Loucy (cell line): ENCODE results near the gene TJP3.

Source experiments
- H2AFZ ChIP-seq: fragments of 200-600 bp; sonication (generic); 2 replicates; pipeline ENCODE4 v1.6.0; 2016; ENCODE audit warnings: antibody characterized with exemption, mild to moderate bottlenecking, low read length, moderate library complexity
- H3F3A ChIP-seq: fragments of 200-600 bp; 2 replicates; pipeline ENCODE4 v1.6.0; 2016; ENCODE audit warnings: antibody characterized with exemption, low read depth, mild to moderate bottlenecking
- H3K27me3 ChIP-seq: fragments of 200-600 bp; sonication (generic); 2 replicates; pipeline ENCODE4 v1.6.1; 2014; ENCODE audit warnings: low read length, mild to moderate bottlenecking; ENCODE audit not compliant: insufficient read depth, poor library complexity, severe bottlenecking
- H3K36me3 ChIP-seq: fragments of 200-600 bp; sonication (generic); 2 replicates; pipeline ENCODE4 v1.6.1; 2016; ENCODE audit warnings: low read length; ENCODE audit not compliant: insufficient read depth
- H3K4me1 ChIP-seq: fragments of 200-600 bp; sonication (generic); 2 replicates; pipeline ENCODE4 v1.5.1; 2014; ENCODE audit warnings: low read length, mild to moderate bottlenecking; ENCODE audit not compliant: insufficient read depth, poor library complexity, severe bottlenecking
- H3K4me2 ChIP-seq: fragments of 200-600 bp; sonication (generic); 2 replicates; pipeline ENCODE4 v1.6.0; 2014; ENCODE audit warnings: antibody characterized with exemption, low read length, low read depth, mild to moderate bottlenecking; ENCODE audit not compliant: poor library complexity, severe bottlenecking
- H3K4me3 ChIP-seq: fragments of 200-600 bp; sonication (generic); 2 replicates; pipeline ENCODE4 v1.5.1; 2014; ENCODE audit warnings: low read length, mild to moderate bottlenecking, mixed read lengths; ENCODE audit not compliant: poor library complexity, severe bottlenecking
- H3K79me2 ChIP-seq: fragments of 200-600 bp; sonication (generic); 2 replicates; pipeline ENCODE4 v1.6.1; 2014; ENCODE audit warnings: low read length; ENCODE audit not compliant: insufficient read depth
- H3K9ac ChIP-seq: fragments of 200-600 bp; sonication (generic); 2 replicates; pipeline ENCODE4 v1.6.0; 2014; ENCODE audit warnings: mild to moderate bottlenecking, low read depth, low read length, moderate library complexity; ENCODE audit not compliant: poor library complexity, severe bottlenecking
- H3K9me2 ChIP-seq: fragments of 200-600 bp; sonication (generic); replicated peaks from 2 replicates; pipeline ENCODE4 v1.6.1; 2016; ENCODE audit warnings: low read depth, low read length, mixed read lengths
- H3K9me3 ChIP-seq: fragments of 200-600 bp; sonication (generic); 2 replicates; pipeline ENCODE4 v1.6.1; 2014; ENCODE audit warnings: mild to moderate bottlenecking, antibody characterized with exemption, low read length, low read depth; ENCODE audit not compliant: insufficient read depth
- H4K20me1 ChIP-seq: fragments of 200-600 bp; sonication (generic); 2 replicates; pipeline ENCODE4 v1.6.0; 2014; ENCODE audit warnings: antibody characterized with exemption, low read length, mild to moderate bottlenecking; ENCODE audit not compliant: insufficient read depth, poor library complexity, severe bottlenecking
- CTCF ChIP-seq: fragments of 200-600 bp; sonication (generic); conservative IDR thresholded peaks from 2 replicates; pipeline ENCODE4 v1.5.1; 2014; ENCODE audit warnings: mild to moderate bottlenecking, antibody characterized with exemption, low read length
- EZH2phosphoT487 ChIP-seq: fragments of 200-600 bp; IDR thresholded peaks from 2 replicates; pipeline ENCODE4 v1.6.1; 2018; ENCODE audit warnings: antibody characterized with exemption, mild to moderate bottlenecking, moderate library complexity, borderline replicate concordance

The TJP3 gene

GRCh38 chr19:3730457-3730958, 22.3 kb downstream of the TJP3 start:
- Histone ChIP-seq H3K4me3 (no peak overlapping the region), H3K27me3 (no peaks in the 10 kb centered on the region), H3K9me3 (no peaks in the 10 kb centered on the region), H3K4me1 (no peaks in the 10 kb centered on the region), H3K9ac (no peak overlapping the region), H3K36me3 (no peaks in the 10 kb centered on the region), H2AFZ (no peak overlapping the region), H3K4me2 (no peak overlapping the region), H3K79me2 (no peaks in the 10 kb centered on the region), H3F3A (no peaks in the 10 kb centered on the region), H3K9me2 (no peaks in the 10 kb centered on the region), H4K20me1 (no peaks in the 10 kb centered on the region)
- TF ChIP-seq CTCF (no peak), EZH2phosphoT487 (no peak)

GRCh38 chr19:3732108-3732507, 23.9 kb downstream of the TJP3 start:
- TF ChIP-seq CTCF, result no peak
- no peak for TF ChIP-seq EZH2phosphoT487
- no peaks in the 10 kb centered on the region for H3F3A ChIP-seq
- no peak overlapping the region for H3K4me2 ChIP-seq

GRCh38 chr19:3733549-3734309, 25.5 kb downstream of the TJP3 start:
- no peaks in the 10 kb centered on the region for H3K9me2 ChIP-seq
- no peak overlapping the region for H3K9ac ChIP-seq
- no peaks in the 10 kb centered on the region for H3K9me3 ChIP-seq
- H3K36me3 ChIP-seq, result no peaks in the 10 kb centered on the region
- H4K20me1 ChIP-seq, result no peaks in the 10 kb centered on the region
- H3K4me3 ChIP-seq, result no peak overlapping the region
- no peak for TF ChIP-seq EZH2phosphoT487
- TF ChIP-seq CTCF, result no peak
- no peaks in the 10 kb centered on the region for H3K79me2 ChIP-seq
- no peaks in the 10 kb centered on the region for H3K27me3 ChIP-seq
- H3K4me2 ChIP-seq, result no peak overlapping the region
- H3K4me1 ChIP-seq, result no peaks in the 10 kb centered on the region
- no peak overlapping the region for H2AFZ ChIP-seq
- no peaks in the 10 kb centered on the region for H3F3A ChIP-seq

More at GRCh38 chr19:3732108-3732507, 23.9 kb downstream of the TJP3 start:
- H3K9me2 ChIP-seq, result no peaks in the 10 kb centered on the region
- no peaks in the 10 kb centered on the region for H3K4me1 ChIP-seq
- H3K9me3 ChIP-seq, result no peaks in the 10 kb centered on the region
- H2AFZ ChIP-seq, result no peak overlapping the region
- H3K4me3 ChIP-seq, result no peak overlapping the region
- H3K79me2 ChIP-seq, result no peaks in the 10 kb centered on the region
- no peaks in the 10 kb centered on the region for H3K36me3 ChIP-seq
- H4K20me1 ChIP-seq, result no peaks in the 10 kb centered on the region
- H3K27me3 ChIP-seq, result no peaks in the 10 kb centered on the region
- H3K9ac ChIP-seq, result no peak overlapping the region
